Spleen (tissue), 13 donors: Measurements from ENCODE around the gene LHFPL3. TPM values are rescaled to one million over a fixed set of nuclear protein-coding genes. Genes with fewer than 3 reads are reported as not detected.
A peak's percentile ranks its signal among the peaks of the same experiment; 100 is the strongest.
"Not testable (repeated sequence)": the region's sequence is repeated elsewhere in the genome, so short reads cannot be mapped to it uniquely, and the experiment has no call there.

Source experiments
- DNase-seq: peaks from one replicate; pipeline ENCODE4 v3.0.0-alpha.2; 2020
- H3K27ac ChIP-seq, 8 donors: fragments of 200-600 bp; sonication (generic) in 7 of 8; 1 replicate in 4 of 8; 2 replicates in 4 of 8; pipeline versions ENCODE4 v1.5.0 to v1.8.0; 2016 to 2021; ENCODE audit warnings: inconsistent platforms in 4 of 8, mild to moderate bottlenecking in 4 of 8, moderate library complexity in 1 of 8
- H3K27me3 ChIP-seq, 7 donors: fragments of 200-600 bp; sonication (generic) in 6 of 7; replicated peaks in 1 of 7; 1 replicate in 4 of 7; 2 replicates in 3 of 7; pipeline versions ENCODE4 v1.5.0 to v1.8.0; 2016 to 2021; ENCODE audit warnings: inconsistent platforms in 3 of 7, mild to moderate bottlenecking in 1 of 7
- H3K36me3 ChIP-seq, 6 donors: fragments of 200-600 bp; sonication (generic) in 5 of 6; 1 replicate in 4 of 6; 2 replicates in 2 of 6; pipeline versions ENCODE4 v1.5.0 to v1.8.0; 2016 to 2021; ENCODE audit warnings: inconsistent platforms in 2 of 6
- H3K4me1 ChIP-seq, 6 donors: fragments of 200-600 bp; sonication (generic) in 5 of 6; 1 replicate in 3 of 6; 2 replicates in 3 of 6; pipeline versions ENCODE4 v1.5.0 to v1.8.0; 2016 to 2021; ENCODE audit warnings: inconsistent platforms in 3 of 6
- H3K4me3 ChIP-seq, 8 donors: fragments of 200-600 bp; sonication (generic) in 7 of 8; 1 replicate in 4 of 8; 2 replicates in 4 of 8; pipeline versions ENCODE4 v1.5.0 to v1.8.0; 2016 to 2021; ENCODE audit warnings: inconsistent platforms in 4 of 8, mild to moderate bottlenecking in 4 of 8, moderate library complexity in 2 of 8
- H3K9me3 ChIP-seq, 8 donors: fragments of 200-600 bp; sonication (generic) in 7 of 8; 1 replicate in 4 of 8; 2 replicates in 4 of 8; pipeline versions ENCODE4 v1.5.0 to v1.8.0; 2016 to 2021; ENCODE audit warnings: inconsistent platforms in 4 of 8
- POLR2A ChIP-seq, 3 donors: fragments of 450-650 bp; IDR thresholded peaks; one replicate each; pipeline ENCODE4 v1.5.1; 2017; ENCODE audit warnings: antibody characterized with exemption in 3 of 3, mild to moderate bottlenecking in 1 of 3
- POLR2AphosphoS5 ChIP-seq, 3 donors: sonication (generic); formaldehyde crosslinking; IDR thresholded peaks; one replicate each; pipeline ENCODE4 v1.5.1; 2017; ENCODE audit warnings: antibody characterized with exemption in 3 of 3
- WGBS, 5 donors: extraction: QIAGEN DNeasy Blood & Tissue Kit in 3 of 5; methylation state at CpG; one replicate each; pipeline versions ENCODE4 v1.1.5 to v1.1.7; 2013 to 2018; 5-methylcytosine and 5-hydroxymethylcytosine counted together
- intact Hi-C: fragments of 100-400 bp; cut with DNase I; formaldehyde crosslinking; loops from one replicate; pipeline ENCODE4 v1.15.0; 2023; ENCODE audit warnings: low total_unique reads
- long read RNA-seq, 2 donors: transcript quantifications; one replicate each; lab custom pipeline, GENCODE V29; 2026
- polyA plus RNA-seq, 3 donors: library from polyadenylated mRNA; stranded (reverse); fragments of 200-250 nt; gene quantifications; one replicate each; pipeline ENCODE4 v1.2.1, GENCODE V29; 2013
- total RNA-seq, 7 donors: library from RNA; depleted of rRNA in 3 of 7; stranded (reverse); fragments of >200 nt in 3 of 7; fragmentation: NEBNext Ultra II Directional in 4 of 7; extraction: Animal tissue kit (Norgen Biotek cat#: 25700) in 4 of 7; gene quantifications; one replicate each; pipeline versions ENCODE4 v1.1.0 to v1.2.1, GENCODE V29; 2016 to 2021
- TF ChIP-seq, protein P1 (sequence below), 11 experiments: fragments of 200-600 bp in 7 of 11; fragments of 450-650 bp in 4 of 11; sonication (generic) in 4 of 11; IDR thresholded peaks in 8 of 11; conservative IDR thresholded peaks in 3 of 11; 1 replicate in 7 of 11; 2 replicates in 4 of 11; pipeline versions ENCODE4 v1.4.0 to v1.8.0; 2016 to 2021; ENCODE audit warnings: antibody characterized with exemption in 11 of 11, inconsistent platforms in 4 of 11, mild to moderate bottlenecking in 1 of 11
- donor health status: healthy with polysubstance abuse.
- donor health status: DM: no; HTN: no; CAD: no; lungs with moderate emphysema.
- donor health status: DM: no; HTN: no; CAD: no.
- donor health status: Bipolar disorder and iron deficiency.
- donor health status: healthy.
- donor health status: DM: no; HTN: no; CAD: no.
- donor health status: DM: yes; HTN: yes; CAD: no.

The LHFPL3 gene
- total RNA-seq = 1 to 10 TPM in 1 of 7 donors, under 1 TPM in 3, not detected in 3; 0.20 to 1.0 (median 0.55) TPM
- polyA plus RNA-seq = under 1 TPM; 0.07 to 0.19 (median 0.15) TPM
- long read RNA-seq, donor 1, partial matches to known transcripts = 34 of 34 reads
- long read RNA-seq, donor 1, other reads (novel, unspliced or antisense) = 0 of 34 reads
- long read RNA-seq, donor 2 = 0 reads

DNA sequence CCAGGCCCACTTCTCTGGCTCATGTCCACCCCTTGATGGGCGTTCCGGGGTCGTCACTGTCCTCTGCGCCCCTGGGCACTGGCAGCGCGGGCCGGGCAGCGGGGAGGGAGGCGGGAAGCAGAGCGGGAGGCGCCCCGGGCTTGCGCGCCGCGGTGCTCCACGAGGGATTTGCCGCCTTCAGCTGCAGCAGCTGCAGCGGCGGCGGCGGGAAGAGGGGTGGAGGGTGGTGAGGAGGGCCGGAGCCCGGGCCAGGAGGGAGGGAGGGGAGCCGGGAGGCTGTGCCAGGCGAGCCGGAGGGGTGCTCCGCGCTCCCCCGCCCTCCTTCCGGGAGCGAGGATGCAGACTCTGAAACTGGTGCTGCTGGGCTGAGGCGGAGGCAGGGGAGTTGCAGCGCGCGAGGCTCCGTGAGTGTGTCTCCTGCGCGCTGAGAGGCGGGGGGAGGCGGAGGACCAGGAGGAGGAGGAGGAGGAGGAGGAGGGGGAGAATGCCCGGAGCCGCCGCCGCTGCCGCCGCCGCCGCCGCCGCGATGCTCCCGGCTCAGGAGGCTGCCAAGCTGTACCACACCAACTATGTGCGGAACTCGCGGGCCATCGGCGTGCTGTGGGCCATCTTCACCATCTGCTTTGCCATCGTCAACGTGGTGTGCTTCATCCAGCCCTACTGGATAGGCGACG is at the start of gene LHFPL3:
Gene LHFPL3 (plus strand): TSS at position 308 of the 674 bp plus-strand sequence.
- no peaks in the 10 kb centered on the region for H3K9me3 ChIP-seq
- H3K4me3 ChIP-seq = peak within 1 kb of the TSS in 7 of 8 donors; percentile 9 to 47 (median 17)
- peaks cover 3 to 88% (median 45%) of the 10 kb centered on the region in 7 donors for H3K27me3 ChIP-seq
- H3K36me3 ChIP-seq = no peaks in the 10 kb centered on the region
- H3K27ac ChIP-seq = no peak within 1 kb of the TSS
- 2 to 5% (median 4%) methylated on average over 44 to 62 of the region's 62 CpGs for WGBS, 5 donors
- intact Hi-C loops = no loop called here
- no peak for DNase-seq
- TF ChIP-seq, protein P1, sequence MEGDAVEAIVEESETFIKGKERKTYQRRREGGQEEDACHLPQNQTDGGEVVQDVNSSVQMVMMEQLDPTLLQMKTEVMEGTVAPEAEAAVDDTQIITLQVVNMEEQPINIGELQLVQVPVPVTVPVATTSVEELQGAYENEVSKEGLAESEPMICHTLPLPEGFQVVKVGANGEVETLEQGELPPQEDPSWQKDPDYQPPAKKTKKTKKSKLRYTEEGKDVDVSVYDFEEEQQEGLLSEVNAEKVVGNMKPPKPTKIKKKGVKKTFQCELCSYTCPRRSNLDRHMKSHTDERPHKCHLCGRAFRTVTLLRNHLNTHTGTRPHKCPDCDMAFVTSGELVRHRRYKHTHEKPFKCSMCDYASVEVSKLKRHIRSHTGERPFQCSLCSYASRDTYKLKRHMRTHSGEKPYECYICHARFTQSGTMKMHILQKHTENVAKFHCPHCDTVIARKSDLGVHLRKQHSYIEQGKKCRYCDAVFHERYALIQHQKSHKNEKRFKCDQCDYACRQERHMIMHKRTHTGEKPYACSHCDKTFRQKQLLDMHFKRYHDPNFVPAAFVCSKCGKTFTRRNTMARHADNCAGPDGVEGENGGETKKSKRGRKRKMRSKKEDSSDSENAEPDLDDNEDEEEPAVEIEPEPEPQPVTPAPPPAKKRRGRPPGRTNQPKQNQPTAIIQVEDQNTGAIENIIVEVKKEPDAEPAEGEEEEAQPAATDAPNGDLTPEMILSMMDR (IDR thresholded peaks at IDR 0.05 in 8 of 11, conservative IDR thresholded peaks at IDR 0.05 in 3 of 11) = no peak
- no peak for TF ChIP-seq POLR2A (IDR thresholded peaks at IDR 0.05)
- no peak for TF ChIP-seq POLR2AphosphoS5 (IDR thresholded peaks at IDR 0.05)
- H3K4me1 ChIP-seq = peaks cover 0 to 20% (median 14%) of the 10 kb centered on the region in 6 donors

- intact Hi-C loops, H3K36me3 ChIP-seq, H3K4me1 ChIP-seq, H3K9me3 ChIP-seq, H3K4me3 ChIP-seq, H3K27me3 ChIP-seq, DNase-seq, H3K27ac ChIP-seq: not testable (repeated sequence)
- 86 to 95% (median 88%) methylated on average over 1 to 2 of the region's 2 CpGs for WGBS, 5 donors
Observed at GRCh38 chr7:104281685-104282084, 46.7 kb upstream of the LHFPL3 start.

- Histone ChIP-seq H3K4me1 (no peaks in the 10 kb centered on the region), H3K36me3 (no peaks in the 10 kb centered on the region), H3K4me3 (no peak overlapping the region), H3K27ac (no peak overlapping the region), H3K27me3 (no peaks in the 10 kb centered on the region), H3K9me3 (peaks cover 0 to 5% (median 0%) of the 10 kb centered on the region in 8 donors)
- intact Hi-C loops = no loop called here
- WGBS, 5 donors = 55 to 83% (median 63%) methylated on average over 1 of the region's 1 CpG
- DNase-seq = no peak
- TF ChIP-seq POLR2AphosphoS5 (IDR thresholded peaks at IDR 0.05) = no peak
- TF ChIP-seq, protein P1 (IDR thresholded peaks at IDR 0.05 in 8 of 11, conservative IDR thresholded peaks at IDR 0.05 in 3 of 11) = no peak
- TF ChIP-seq POLR2A (IDR thresholded peaks at IDR 0.05) = no peak
Observed at GRCh38 chr7:104286839-104287238, 41.6 kb upstream of the LHFPL3 start.

DNA sequence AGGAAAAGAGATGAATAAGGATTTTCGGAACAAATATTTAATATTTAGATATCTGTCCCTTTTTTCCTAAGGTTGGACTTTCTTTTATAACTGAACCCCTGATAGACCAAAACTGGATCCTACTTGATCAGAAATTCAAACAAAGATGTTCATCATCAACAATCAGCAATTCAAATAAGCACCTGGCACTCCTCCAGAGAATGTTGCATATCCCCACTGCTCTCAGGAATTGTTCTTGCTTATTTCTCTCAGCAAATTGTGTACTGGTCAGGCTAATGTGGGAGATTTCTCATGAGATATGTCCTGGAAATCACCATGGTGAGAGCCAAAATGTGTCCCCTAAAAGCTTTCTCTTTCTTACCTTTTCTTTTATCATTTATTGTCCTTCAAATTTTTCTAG is 40.3 kb upstream of the LHFPL3 start:
- H3K4me3 ChIP-seq = no peak overlapping the region
- 84 to 100% (median 89%) methylated on average over 1 of the region's 1 CpG for whole genome bisulfite sequencing, 5 donors
- TF ChIP-seq POLR2A (IDR thresholded peaks at IDR 0.05) (no peak), POLR2AphosphoS5 (IDR thresholded peaks at IDR 0.05) (no peak)
- TF ChIP-seq, protein P1 (IDR thresholded peaks at IDR 0.05 in 8 of 11, conservative IDR thresholded peaks at IDR 0.05 in 3 of 11) = no peak
- H3K27me3 ChIP-seq = no peaks in the 10 kb centered on the region
- H3K27ac ChIP-seq = no peak overlapping the region
- intact Hi-C loops = no loop called here
- no peak for DNase-seq
- H3K4me1 ChIP-seq = no peaks in the 10 kb centered on the region
- H3K9me3 ChIP-seq = peaks cover 0 to 5% (median 0%) of the 10 kb centered on the region in 8 donors
- H3K36me3 ChIP-seq = no peaks in the 10 kb centered on the region
